PFSK-1 (cell line): ENCODE data around the gene ANGEL2.

ENCODE experiments used
- FOXP2 ChIP-seq: optimal IDR thresholded peaks from 2 replicates; pipeline ENCODE3; 2011; ENCODE audit warnings: borderline replicate concordance, control low read depth, inconsistent platforms; ENCODE audit not compliant: insufficient read depth; ENCODE audit errors: extremely low read length, extremely low read depth
- POLR2AphosphoS5 ChIP-seq: IDR thresholded peaks from 2 replicates; pipeline ENCODE4 v1.6.1; 2012; ENCODE audit warnings: low read depth, mild to moderate bottlenecking, control low read depth, low read length, moderate library complexity
- SIN3A ChIP-seq: IDR thresholded peaks from 2 replicates; pipeline ENCODE4 v1.6.1; 2012; ENCODE audit warnings: mild to moderate bottlenecking, low read length, moderate library complexity, borderline replicate concordance; ENCODE audit not compliant: insufficient read depth
- TAF1 ChIP-seq: IDR thresholded peaks from 2 replicates; pipeline ENCODE4 v1.6.1; 2012; ENCODE audit warnings: low read length, control low read depth, borderline replicate concordance; ENCODE audit not compliant: insufficient read depth
- TF ChIP-seq, protein P1 (sequence below), 2 experiments: IDR thresholded peaks; 2 replicates each; pipeline versions ENCODE4 v1.6.1 to v1.8.0; 2011 to 2012; ENCODE audit warnings: low read depth in 2 of 2, low read length in 2 of 2, control low read depth in 1 of 2, inconsistent platforms in 1 of 2, mild to moderate bottlenecking in 1 of 2, moderate library complexity in 1 of 2; ENCODE audit not compliant: insufficient read depth in 1 of 2

DNA sequence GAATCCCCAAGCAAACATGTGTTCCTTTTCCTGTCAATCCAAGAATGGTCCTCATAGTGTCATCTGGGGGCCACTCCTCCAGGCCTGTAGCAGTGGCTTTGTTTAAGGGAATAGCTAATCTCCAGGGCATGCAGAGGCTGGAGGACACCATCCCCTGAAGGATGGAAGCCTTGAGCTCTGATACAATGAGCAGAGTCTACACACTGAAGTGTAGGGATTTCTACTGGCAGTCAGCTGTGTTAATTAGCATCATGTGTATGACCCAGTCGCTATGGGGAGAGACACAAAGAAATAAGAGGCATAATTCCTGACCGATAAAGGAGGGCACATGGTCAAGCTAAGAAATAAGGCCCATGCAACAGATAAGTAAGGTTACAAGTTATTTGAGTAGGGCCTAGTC is 29.1 kb downstream of the ANGEL2 start:
- TF ChIP-seq, protein P1, sequence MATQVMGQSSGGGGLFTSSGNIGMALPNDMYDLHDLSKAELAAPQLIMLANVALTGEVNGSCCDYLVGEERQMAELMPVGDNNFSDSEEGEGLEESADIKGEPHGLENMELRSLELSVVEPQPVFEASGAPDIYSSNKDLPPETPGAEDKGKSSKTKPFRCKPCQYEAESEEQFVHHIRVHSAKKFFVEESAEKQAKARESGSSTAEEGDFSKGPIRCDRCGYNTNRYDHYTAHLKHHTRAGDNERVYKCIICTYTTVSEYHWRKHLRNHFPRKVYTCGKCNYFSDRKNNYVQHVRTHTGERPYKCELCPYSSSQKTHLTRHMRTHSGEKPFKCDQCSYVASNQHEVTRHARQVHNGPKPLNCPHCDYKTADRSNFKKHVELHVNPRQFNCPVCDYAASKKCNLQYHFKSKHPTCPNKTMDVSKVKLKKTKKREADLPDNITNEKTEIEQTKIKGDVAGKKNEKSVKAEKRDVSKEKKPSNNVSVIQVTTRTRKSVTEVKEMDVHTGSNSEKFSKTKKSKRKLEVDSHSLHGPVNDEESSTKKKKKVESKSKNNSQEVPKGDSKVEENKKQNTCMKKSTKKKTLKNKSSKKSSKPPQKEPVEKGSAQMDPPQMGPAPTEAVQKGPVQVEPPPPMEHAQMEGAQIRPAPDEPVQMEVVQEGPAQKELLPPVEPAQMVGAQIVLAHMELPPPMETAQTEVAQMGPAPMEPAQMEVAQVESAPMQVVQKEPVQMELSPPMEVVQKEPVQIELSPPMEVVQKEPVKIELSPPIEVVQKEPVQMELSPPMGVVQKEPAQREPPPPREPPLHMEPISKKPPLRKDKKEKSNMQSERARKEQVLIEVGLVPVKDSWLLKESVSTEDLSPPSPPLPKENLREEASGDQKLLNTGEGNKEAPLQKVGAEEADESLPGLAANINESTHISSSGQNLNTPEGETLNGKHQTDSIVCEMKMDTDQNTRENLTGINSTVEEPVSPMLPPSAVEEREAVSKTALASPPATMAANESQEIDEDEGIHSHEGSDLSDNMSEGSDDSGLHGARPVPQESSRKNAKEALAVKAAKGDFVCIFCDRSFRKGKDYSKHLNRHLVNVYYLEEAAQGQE (IDR thresholded peaks at IDR 0.05; ENCODE audit: insufficient read depth in 1 of 2, low read depth in 2 of 2, low read length in 2 of 2), result no peak
- no peak for TF ChIP-seq POLR2AphosphoS5
- TF ChIP-seq FOXP2, result no peak
- TF ChIP-seq SIN3A, result no peak
- TF ChIP-seq TAF1, result no peak
